NCI-H1694 treated with DMSO at 0.1 percent for 48 hours (cell line): Measurements from ENCODE around the gene OR4C46.
"Not testable (repeated sequence)": the region's sequence is repeated elsewhere in the genome, so short reads cannot be mapped to it uniquely, and the experiment has no call there.

Experiments used
- DNase-seq: peaks from one replicate; lab custom pipeline; 2025; lab: John Stamatoyannopoulos, UW

The OR4C46 gene

GRCh38 chr11:54603898-54604297, at the start of gene OR4C46:
TSS of gene OR4C46 (minus strand) at chr11:54603998. CDS start at chr11:54603998, 0 bp downstream.
- DNase-seq = no peak

DNA sequence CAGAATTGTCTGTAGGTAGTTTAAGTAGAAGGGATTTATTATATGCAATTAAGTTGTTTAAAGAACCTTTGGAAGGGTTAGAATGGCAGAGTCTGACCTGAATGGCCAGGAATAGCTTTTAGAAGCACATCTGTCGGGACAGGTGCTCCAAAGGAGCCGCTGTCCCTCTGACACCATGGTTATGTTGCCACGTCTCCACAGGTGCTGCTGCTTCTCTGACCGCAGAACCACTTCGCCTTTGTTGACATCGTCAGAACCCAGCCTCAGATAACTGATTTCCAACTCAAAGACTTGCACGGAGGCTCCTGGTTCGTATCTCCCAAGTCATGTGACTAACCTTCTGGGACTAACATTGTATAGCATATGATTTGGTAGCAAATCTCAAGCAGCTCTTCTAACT, 41.8 kb upstream of the OR4C46 start:
- DNase-seq = not testable (repeated sequence)

GRCh38 chr11:54561439-54561838, 42.4 kb downstream of the OR4C46 start:
- not testable (repeated sequence) for DNase-seq

GRCh38 chr11:54558919-54559318, 44.9 kb downstream of the OR4C46 start:
- DNase-seq = no peak

DNA sequence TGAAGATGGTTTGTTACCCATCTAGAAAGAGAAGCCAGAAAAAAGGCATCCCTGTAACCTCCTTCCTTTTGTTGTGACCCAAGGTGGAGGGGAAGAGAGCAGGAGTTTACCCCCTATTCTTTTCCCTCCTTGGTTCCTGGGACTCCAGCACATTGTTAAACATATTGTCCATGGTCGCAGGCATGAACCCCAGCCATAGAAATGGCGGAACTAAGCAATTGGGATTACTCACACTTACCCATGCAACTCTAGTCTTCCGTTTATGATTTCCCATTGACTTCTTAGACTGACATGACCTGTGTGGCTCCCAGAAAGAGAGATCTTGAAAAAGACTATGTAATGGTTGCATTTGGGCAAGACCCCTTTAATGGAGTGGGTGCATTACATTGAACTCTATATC, 45.4 kb downstream of the OR4C46 start:
- DNase-seq = no peak
